Effector memory CD4-positive, alpha-beta T cell (primary cell): ENCODE measurements around the gene SLC24A4.

Source experiments
- DNase-seq, 3 donors: peaks; one replicate each; pipeline ENCODE4 v3.0.0-alpha.2; 2020
- H3K27ac ChIP-seq: 2 replicates; pipeline ENCODE4 v1.7.0; 2013; ENCODE audit warnings: mild to moderate bottlenecking, low read length, moderate library complexity; ENCODE audit not compliant: insufficient read depth, poor library complexity, severe bottlenecking
- H3K27me3 ChIP-seq: replicated peaks from 2 replicates; pipeline ENCODE4 v1.7.0; 2013; ENCODE audit warnings: mild to moderate bottlenecking, low read length; ENCODE audit not compliant: insufficient read depth, control insufficient read depth, poor library complexity, severe bottlenecking
- H3K36me3 ChIP-seq: 2 replicates; pipeline ENCODE4 v1.7.0; 2013; ENCODE audit warnings: mild to moderate bottlenecking, low read length, moderate library complexity; ENCODE audit not compliant: control insufficient read depth, insufficient read depth
- H3K4me1 ChIP-seq: 2 replicates; pipeline ENCODE4 v1.7.0; 2013; ENCODE audit warnings: low read length, mild to moderate bottlenecking; ENCODE audit not compliant: control insufficient read depth, insufficient read depth, poor library complexity, severe bottlenecking
- H3K4me3 ChIP-seq: 2 replicates; pipeline ENCODE4 v1.7.0; 2013; ENCODE audit warnings: low read length, low read depth, mild to moderate bottlenecking; ENCODE audit not compliant: insufficient read depth, poor library complexity, severe bottlenecking
- H3K9me3 ChIP-seq: 2 replicates; pipeline ENCODE4 v1.7.0; 2013; ENCODE audit warnings: mild to moderate bottlenecking, low read length, moderate library complexity; ENCODE audit not compliant: control insufficient read depth

Gene SLC24A4

DNA sequence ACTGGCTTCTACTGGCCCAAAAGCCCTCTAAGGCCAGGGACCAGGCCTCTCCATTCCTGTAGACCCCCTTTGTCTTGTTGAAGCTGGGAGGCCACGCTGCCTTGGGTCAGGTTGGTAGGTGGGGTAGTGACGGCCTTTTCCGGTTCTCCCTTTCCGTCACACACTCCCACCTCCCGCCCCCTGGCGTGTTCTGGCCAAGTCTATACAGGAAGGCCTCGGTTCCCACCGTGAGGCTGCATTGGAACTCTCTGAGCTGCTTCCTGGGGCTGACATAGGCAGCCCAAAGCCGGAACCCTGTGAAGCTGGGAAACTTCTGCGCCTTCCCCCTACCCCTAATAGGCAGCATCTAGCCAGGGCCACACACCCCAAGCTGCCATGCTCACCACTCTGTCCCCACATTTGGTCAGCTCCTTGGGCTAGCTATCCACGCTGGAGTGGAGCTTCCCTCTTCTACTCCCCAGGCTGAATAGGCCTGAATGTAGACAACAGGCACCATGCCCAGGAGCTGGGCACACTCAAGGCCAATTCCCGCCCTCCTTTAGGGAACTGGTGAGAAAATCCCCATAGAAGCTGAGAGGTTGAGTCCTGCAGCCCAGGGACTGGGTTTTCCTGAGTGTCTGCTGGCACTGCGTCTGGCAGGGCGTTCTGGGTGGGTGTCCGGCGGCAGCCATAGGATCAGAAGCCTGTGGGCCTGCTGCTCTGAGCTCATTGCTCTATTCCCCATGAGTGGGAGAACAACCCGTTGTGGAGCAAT is 226.3 kb downstream of the SLC24A4 start:
- H3K36me3 ChIP-seq: no peaks in the 10 kb centered on the region

DNA sequence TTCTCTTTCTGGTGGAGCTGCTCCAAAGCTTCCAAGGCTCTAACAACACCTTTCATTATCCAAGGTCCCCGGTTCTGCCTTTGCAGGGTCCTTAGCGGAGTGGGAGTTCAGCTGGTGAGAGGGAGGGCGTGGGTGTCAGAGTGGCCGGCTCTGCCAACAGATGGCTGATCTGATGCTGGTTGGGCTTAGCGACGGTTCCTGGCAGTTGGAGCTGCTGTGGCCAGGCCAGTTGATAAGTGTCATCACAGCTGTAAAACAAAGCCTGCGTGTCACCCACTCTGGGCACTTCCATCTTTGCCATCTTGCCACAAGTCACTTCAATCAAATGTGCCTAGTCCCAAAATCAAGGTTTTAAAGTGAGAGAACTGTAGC is 226.9 kb downstream of the SLC24A4 start:
- Histone ChIP-seq H3K4me3 (no peak overlapping the region), H3K36me3 (no peaks in the 10 kb centered on the region), H3K9me3 (no peaks in the 10 kb centered on the region), H3K4me1 (no peaks in the 10 kb centered on the region), H3K27me3 (no peaks in the 10 kb centered on the region), H3K27ac (no peak overlapping the region)
- DNase-seq: no peak

More for the DNA sequence above, 226.3 kb downstream of the SLC24A4 start:
- DNase-seq: no peak
- Histone ChIP-seq H3K27me3 (no peaks in the 10 kb centered on the region), H3K4me1 (no peaks in the 10 kb centered on the region), H3K27ac (no peak overlapping the region), H3K9me3 (no peaks in the 10 kb centered on the region), H3K4me3 (no peak overlapping the region)
